Activated CD4-positive, alpha-beta memory T cell treated with anti-CD3 and anti-CD28 coated beads for 36 hours (primary cell): ENCODE measurements around the gene NRP1. TPM values are rescaled to one million over a fixed set of nuclear protein-coding genes. Genes with fewer than 3 reads are reported as not detected.
A peak's percentile ranks its signal among the peaks of the same experiment; 100 is the strongest.
"Not testable (repeated sequence)": the region's sequence is repeated elsewhere in the genome, so short reads cannot be mapped to it uniquely, and the experiment has no call there.

ENCODE experiments used
- CTCF ChIA-PET: fragments of 350-600 bp; sonication (Branson Sonifier 250); formaldehyde crosslinking; loops from one replicate; lab custom pipeline; 2021; ENCODE audit warnings: antibody characterized with exemption, inconsistent platforms; lab: Charles Lee
- POLR2A ChIA-PET: fragments of 350-600 bp; sonication (Branson Sonifier 250); formaldehyde crosslinking; loops from one replicate; lab custom pipeline; 2021; ENCODE audit warnings: antibody characterized with exemption; lab: Charles Lee
- DNase-seq: peaks from one replicate; pipeline ENCODE4 v3.0.0-alpha.2; 2020
- H3K27ac Mint-ChIP-seq: one replicate; pipeline ENCODE4 v1.8.0; 2021; ENCODE audit warnings: mixed read lengths
- H3K27me3 Mint-ChIP-seq: one replicate; pipeline ENCODE4 v1.8.0; 2021; ENCODE audit warnings: mixed read lengths
- H3K36me3 Mint-ChIP-seq: one replicate; pipeline ENCODE4 v1.8.0; 2021; ENCODE audit warnings: mixed read lengths
- H3K4me1 Mint-ChIP-seq: one replicate; pipeline ENCODE4 v1.8.0; 2021; ENCODE audit warnings: low read depth, mixed read lengths
- H3K4me3 Mint-ChIP-seq: one replicate; pipeline ENCODE4 v1.8.0; 2021; ENCODE audit warnings: mild to moderate bottlenecking, mixed read lengths
- H3K9me3 Mint-ChIP-seq: one replicate; pipeline ENCODE4 v1.8.0; 2021; ENCODE audit warnings: mixed read lengths
- intact Hi-C: fragments of 100-400 bp; cut with micrococcal nuclease; formaldehyde crosslinking; loops from one replicate; pipeline ENCODE4 v1.15.1; 2023
- total RNA-seq, 2 experiments: library from RNA; stranded (reverse); gene quantifications; one replicate each; pipeline ENCODE4 v1.2.3, GENCODE V29; 2021

Gene NRP1
- 1 to 10 TPM; 1.5 to 1.6 TPM for total RNA-seq

DNA sequence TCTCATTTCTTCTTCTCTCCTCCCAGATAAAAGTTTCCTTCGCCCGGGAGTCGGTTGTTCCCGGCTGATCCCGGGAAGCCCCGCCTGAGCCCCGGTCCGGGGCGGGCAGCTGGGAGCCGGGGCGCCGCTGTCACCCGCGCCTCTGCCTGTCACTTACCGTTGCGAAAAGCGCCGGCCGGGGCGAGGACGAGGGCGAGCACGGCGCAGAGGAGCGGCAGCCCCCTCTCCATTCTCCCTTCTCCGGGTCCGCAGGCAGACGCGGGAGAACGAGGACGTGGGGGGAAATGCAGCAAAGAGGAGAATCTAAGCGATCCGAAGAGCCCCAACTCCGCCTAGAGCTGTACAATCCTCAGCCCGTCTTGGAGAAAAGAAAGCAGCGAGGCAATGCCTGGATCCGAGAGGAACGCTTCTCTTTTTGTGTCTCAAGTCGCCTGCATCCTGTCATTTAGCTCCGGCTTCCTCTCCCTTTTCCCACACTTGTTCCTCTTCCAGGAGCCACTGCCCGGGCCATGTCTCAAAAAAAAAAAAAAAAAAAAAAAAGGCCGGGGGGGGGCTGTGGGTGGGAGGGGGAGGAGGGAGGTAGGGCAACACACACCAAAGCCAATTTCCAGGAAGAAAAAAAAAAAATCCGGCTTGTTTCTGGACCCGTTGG is at the start of gene NRP1:
Gene NRP1 (minus strand): TSS at position 515 of the 652 bp plus-strand sequence. CDS start 285 bp downstream, at position 230.
- H3K9me3 Mint-ChIP-seq = no peaks in the 10 kb centered on the region
- H3K4me3 Mint-ChIP-seq = peak within 1 kb of the TSS; percentile 74
- CTCF ChIA-PET = interaction anchor here (0.6 to 3.5 kb wide), 11 partner anchors 11 to 1304 kb away, joined by 3 to 24 read pairs (median 3); no protein-coding TSS in a partner anchor
- H3K4me1 Mint-ChIP-seq = peaks cover 27% of the 10 kb centered on the region
- POLR2A ChIA-PET = interaction anchor here (1.5 kb wide), 1 partner anchor 31 kb away, joined by 3 read pairs; no protein-coding TSS in a partner anchor
- H3K27me3 Mint-ChIP-seq = peaks cover 63% of the 10 kb centered on the region
- intact Hi-C loops = loop anchor here (5.0 to 10.0 kb wide), 5 partner anchors 67 to 791 kb away; no protein-coding TSS in a partner anchor
- DNase-seq = peak; percentile 15
- peak within 1 kb of the TSS; percentile 13 for H3K27ac Mint-ChIP-seq
- no peaks in the 10 kb centered on the region for H3K36me3 Mint-ChIP-seq

DNA sequence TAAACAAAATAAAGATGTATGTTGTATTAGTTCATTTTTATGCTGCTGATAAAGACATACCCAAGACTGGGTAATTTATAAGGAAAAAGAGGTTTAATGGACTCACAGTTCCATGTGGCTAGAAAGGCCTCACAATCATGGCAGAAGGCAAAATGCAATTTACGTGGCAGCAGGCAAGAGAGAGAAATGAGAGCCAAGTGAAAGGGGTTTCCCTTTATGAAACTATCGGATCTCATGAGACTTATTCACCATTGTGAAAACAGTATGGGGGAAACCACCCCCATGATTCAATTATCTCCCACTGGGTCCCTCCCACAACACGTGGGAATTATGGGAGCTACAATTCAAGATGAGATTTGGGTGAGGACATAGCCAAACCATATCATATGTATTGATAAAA is 49.7 kb upstream of the NRP1 start:
- not testable (repeated sequence) for H3K9me3 Mint-ChIP-seq

DNA sequence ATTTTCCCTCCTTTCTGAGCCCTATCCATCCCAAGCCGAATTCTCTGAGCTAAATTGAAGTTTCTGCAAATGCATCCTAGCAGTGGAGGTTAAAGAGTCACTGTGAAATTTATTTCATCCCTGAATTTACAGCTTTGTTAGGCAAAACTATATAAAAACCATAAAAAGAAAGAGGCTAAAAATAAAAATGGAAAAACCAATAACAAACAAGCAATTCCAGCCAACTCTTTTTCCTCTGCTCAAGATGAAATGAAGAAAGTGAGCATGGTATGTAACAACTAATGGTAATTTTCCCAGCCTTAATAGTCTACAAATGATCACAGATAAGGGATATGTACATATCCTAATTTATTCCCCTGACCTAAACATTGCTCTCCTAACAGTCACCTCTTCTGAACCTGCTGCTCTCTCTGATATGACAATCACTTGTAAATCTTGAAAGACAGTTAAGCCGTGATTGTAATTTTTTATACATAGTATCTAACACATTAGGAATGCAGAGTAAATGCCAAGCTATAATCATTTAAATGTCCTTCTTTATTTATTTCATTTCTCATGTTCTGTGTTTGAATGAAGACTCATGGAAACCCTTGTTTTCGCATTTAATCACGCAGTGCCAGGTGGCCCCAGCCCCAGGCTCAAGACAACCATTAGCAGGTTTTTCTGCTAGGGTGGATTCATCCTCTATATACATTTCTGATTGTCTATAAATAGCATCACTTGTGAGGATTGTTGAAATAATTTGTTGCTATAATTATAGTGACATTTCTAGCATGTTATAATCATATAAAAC is 48.6 kb upstream of the NRP1 start:
- H3K4me3 Mint-ChIP-seq = no peak overlapping the region
- DNase-seq = no peak
- ChIA-PET POLR2A (no interaction called here), CTCF (interaction anchor here (1.0 kb wide), 1 partner anchor 190 kb away, joined by 3 read pairs; no protein-coding TSS in a partner anchor)
- H3K36me3 Mint-ChIP-seq = no peaks in the 10 kb centered on the region
- peaks cover 18% of the 10 kb centered on the region for H3K27me3 Mint-ChIP-seq
- H3K4me1 Mint-ChIP-seq = peaks cover 3% of the 10 kb centered on the region
- no peaks in the 10 kb centered on the region for H3K9me3 Mint-ChIP-seq
- intact Hi-C loops = no loop called here
- H3K27ac Mint-ChIP-seq = no peak overlapping the region

More for the DNA sequence above, 49.7 kb upstream of the NRP1 start:
- H3K4me1 Mint-ChIP-seq, POLR2A ChIA-PET, DNase-seq, H3K27ac Mint-ChIP-seq, intact Hi-C loops, H3K36me3 Mint-ChIP-seq, CTCF ChIA-PET, H3K4me3 Mint-ChIP-seq: not testable (repeated sequence)
- peaks cover 25% of the 10 kb centered on the region for H3K27me3 Mint-ChIP-seq

DNA sequence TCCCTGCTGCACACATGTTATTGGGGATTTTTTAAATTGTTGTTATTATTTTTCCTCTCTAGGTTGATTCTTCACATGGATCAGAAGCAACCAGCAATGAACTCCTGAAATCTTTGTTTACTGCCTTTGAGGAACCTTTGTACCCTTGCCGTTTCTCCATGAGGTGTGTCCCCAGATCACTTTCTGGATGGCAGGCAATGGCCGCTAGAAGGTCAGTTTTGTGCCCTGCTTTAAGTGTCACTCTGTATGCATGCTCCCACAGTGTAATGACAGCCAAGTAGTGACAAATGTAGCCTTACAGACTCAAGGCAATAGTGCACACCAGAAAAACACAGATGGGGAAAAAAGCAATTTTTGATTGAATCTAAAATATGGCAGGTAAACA is 47.7 kb upstream of the NRP1 start:
- H3K4me3 Mint-ChIP-seq = no peak overlapping the region
- H3K27ac Mint-ChIP-seq = no peak overlapping the region
- H3K9me3 Mint-ChIP-seq = no peaks in the 10 kb centered on the region
- no peak for DNase-seq
- H3K4me1 Mint-ChIP-seq = peaks cover 12% of the 10 kb centered on the region
- intact Hi-C loops = no loop called here
- ChIA-PET CTCF (interaction anchor here (1.0 kb wide), 1 partner anchor 189 kb away, joined by 3 read pairs; no protein-coding TSS in a partner anchor), POLR2A (no interaction called here)
- no peaks in the 10 kb centered on the region for H3K36me3 Mint-ChIP-seq
- H3K27me3 Mint-ChIP-seq = peaks cover 14% of the 10 kb centered on the region

DNA sequence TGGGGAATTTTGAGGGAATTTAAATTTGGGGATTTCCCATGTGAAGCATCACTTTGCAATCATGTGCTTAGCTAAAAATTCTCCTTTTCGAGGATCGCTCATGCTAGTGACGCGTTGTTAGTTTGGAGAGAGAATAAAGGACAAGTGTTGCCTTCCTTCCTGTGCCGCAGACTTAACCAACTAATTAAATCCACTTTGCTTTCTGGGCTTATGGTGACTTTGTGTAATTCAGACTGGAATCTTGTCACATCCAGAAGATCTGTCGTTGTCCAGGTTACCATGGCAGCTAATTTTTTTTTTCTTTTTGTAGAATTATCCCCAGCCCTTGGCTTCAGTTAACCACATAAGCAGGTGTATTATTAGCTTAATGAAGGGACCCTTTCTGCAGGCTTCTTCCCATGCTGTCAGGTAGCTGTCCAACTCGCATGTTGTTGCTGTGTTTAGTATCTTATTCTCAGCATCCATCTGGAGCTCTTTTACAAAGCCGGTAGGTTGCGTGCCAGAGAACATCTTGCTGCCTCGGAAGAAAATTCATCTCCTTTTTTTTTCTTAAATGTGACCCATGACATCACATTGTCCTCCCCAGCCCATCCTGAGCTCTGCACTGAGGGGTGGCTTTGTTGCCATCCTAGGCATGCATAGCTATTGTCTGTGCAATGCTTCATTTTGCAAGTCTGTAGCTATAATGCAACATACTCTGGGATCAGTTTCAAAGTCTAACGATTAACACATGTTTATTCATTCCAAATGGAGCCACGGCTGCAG is 47.2 kb upstream of the NRP1 start:
- H3K4me3 Mint-ChIP-seq = no peak overlapping the region
- no peak overlapping the region for H3K27ac Mint-ChIP-seq
- ChIA-PET CTCF (interaction anchor here (1.0 kb wide), 1 partner anchor 189 kb away, joined by 3 read pairs; no protein-coding TSS in a partner anchor), POLR2A (no interaction called here)
- intact Hi-C loops = no loop called here
- peaks cover 17% of the 10 kb centered on the region for H3K4me1 Mint-ChIP-seq
- H3K36me3 Mint-ChIP-seq = no peaks in the 10 kb centered on the region
- H3K27me3 Mint-ChIP-seq = peaks cover 14% of the 10 kb centered on the region
- no peaks in the 10 kb centered on the region for H3K9me3 Mint-ChIP-seq
- DNase-seq = no peak

DNA sequence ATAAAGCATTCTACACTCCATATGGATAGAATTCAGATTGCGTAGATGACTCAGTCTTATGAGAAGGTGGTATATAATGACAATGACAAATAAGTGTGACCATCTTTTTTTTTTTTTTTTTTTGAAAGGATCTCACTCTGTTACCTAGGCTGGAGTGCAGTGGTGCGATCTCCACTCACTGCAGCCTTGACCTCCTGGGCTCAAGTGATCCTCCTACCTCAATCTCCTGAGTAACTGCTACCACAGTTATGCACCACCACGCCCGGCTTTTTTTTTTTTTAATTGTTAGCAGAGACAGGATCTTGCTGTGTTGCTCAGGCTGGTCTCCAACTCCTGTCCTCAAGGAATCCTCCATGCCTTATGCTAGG is 43.2 kb upstream of the NRP1 start:
- POLR2A ChIA-PET = no interaction called here
- H3K36me3 Mint-ChIP-seq = no peaks in the 10 kb centered on the region
- H3K27me3 Mint-ChIP-seq = peaks cover 15% of the 10 kb centered on the region
- peaks cover 27% of the 10 kb centered on the region for H3K4me1 Mint-ChIP-seq
- DNase-seq = no peak
- no peak overlapping the region for H3K4me3 Mint-ChIP-seq
- intact Hi-C loops = loop anchor here (1.0 to 5.0 kb wide), 4 partner anchors 11 to 903 kb away; no protein-coding TSS in a partner anchor
- H3K27ac Mint-ChIP-seq = no peak overlapping the region
- H3K9me3 Mint-ChIP-seq = no peaks in the 10 kb centered on the region
- CTCF ChIA-PET = interaction anchor here (1.6 kb wide), 1 partner anchor 42 kb away, joined by 3 read pairs; no protein-coding TSS in a partner anchor

DNA sequence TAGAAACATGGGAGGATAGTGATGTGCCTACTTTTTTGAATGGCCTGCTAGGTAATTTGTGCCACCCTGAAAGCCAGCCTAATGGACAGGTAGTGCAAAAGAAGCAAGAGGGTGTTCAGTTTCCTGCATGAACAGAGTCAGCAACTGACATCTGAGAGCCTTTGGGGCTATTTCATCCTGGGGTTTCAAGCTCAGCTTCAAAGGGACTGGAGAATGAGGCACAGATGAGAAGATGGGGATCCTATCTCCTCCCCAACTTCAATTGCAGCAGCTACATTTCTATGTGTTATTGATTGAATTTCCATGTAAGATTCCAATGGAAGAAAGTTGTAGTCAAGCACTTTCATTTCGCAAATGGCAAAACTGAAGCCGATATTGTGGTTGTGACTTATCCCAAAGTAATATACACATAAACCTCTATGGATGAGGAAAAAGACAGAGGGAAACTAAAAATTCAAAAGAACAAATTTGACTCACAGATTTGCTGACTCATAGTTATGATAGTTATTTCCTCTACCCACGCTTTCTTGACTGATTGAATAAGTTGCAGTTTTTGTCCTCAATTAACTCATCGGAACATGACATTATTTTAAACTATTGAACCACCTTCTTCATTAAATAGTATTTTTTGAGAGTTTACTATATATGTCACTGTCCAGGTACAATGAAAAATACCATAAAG is 42.6 kb upstream of the NRP1 start:
- intact Hi-C loops = loop anchor here (1.0 to 5.0 kb wide), 4 partner anchors 11 to 904 kb away; no protein-coding TSS in a partner anchor
- H3K4me3 Mint-ChIP-seq = no peak overlapping the region
- H3K27me3 Mint-ChIP-seq = peaks cover 13% of the 10 kb centered on the region
- no peaks in the 10 kb centered on the region for H3K36me3 Mint-ChIP-seq
- ChIA-PET POLR2A (no interaction called here), CTCF (interaction anchor here (1.6 kb wide), 1 partner anchor 42 kb away, joined by 3 read pairs; no protein-coding TSS in a partner anchor)
- H3K4me1 Mint-ChIP-seq = peaks cover 27% of the 10 kb centered on the region
- no peak overlapping the region for H3K27ac Mint-ChIP-seq
- H3K9me3 Mint-ChIP-seq = no peaks in the 10 kb centered on the region
- no peak for DNase-seq

DNA sequence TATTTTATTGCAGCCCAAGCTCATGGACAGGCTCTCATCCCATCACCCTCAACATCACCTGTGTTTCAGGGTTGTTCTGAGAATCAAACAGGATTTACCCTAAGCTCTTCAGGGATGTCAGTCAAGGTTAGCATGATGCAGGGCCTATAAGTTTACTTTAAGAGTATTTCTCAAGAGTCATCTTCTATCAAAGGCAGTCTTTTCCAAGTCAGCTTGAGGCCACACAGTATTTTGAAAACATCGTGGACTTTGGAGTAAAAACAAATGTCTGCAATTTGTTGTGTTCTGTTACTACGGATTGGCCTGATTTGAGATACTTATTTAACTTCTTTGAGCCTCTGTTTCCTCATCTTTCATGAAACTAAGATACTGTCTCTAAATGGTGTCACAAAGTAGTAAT is 42.0 kb upstream of the NRP1 start:
- Mint-ChIP-seq H3K27ac (no peak overlapping the region), H3K4me3 (no peak overlapping the region), H3K4me1 (peaks cover 27% of the 10 kb centered on the region)

DNA sequence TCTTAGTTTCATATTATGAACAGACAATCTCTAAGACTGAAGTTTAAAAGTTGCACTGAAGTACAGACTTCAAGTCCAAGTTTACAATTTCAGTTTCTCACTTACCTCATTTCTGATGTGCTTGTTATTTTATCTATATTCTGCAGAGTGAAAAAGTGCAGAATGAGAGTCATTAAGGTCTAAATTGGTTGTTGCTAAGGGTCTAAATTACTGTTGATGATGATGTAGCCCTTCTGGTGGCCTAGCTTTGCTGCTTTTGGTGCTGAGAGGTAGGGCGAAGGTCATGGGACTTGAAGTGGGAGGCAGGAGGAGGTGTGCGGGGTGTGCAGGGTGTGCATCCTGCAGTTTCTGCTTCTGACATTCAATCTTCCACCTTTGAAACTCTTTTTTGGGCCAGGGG is 38.8 kb upstream of the NRP1 start:
- POLR2A ChIA-PET = no interaction called here
- Mint-ChIP-seq H3K9me3 (no peaks in the 10 kb centered on the region), H3K27ac (no peak overlapping the region), H3K27me3 (peaks cover 18% of the 10 kb centered on the region), H3K4me3 (no peak overlapping the region), H3K36me3 (no peaks in the 10 kb centered on the region), H3K4me1 (peaks cover 26% of the 10 kb centered on the region)
- DNase-seq = no peak
- CTCF ChIA-PET = no interaction called here
- intact Hi-C loops = no loop called here

More for the DNA sequence above, 42.0 kb upstream of the NRP1 start:
- no peaks in the 10 kb centered on the region for H3K9me3 Mint-ChIP-seq
- no peak for DNase-seq
- intact Hi-C loops = loop anchor here (2.0 to 5.0 kb wide), 3 partner anchors 14 to 904 kb away; no protein-coding TSS in a partner anchor
- H3K27me3 Mint-ChIP-seq = peaks cover 11% of the 10 kb centered on the region
- ChIA-PET CTCF (interaction anchor here (1.6 kb wide), 1 partner anchor 41 kb away, joined by 3 read pairs; no protein-coding TSS in a partner anchor), POLR2A (no interaction called here)
- H3K36me3 Mint-ChIP-seq = no peaks in the 10 kb centered on the region

DNA sequence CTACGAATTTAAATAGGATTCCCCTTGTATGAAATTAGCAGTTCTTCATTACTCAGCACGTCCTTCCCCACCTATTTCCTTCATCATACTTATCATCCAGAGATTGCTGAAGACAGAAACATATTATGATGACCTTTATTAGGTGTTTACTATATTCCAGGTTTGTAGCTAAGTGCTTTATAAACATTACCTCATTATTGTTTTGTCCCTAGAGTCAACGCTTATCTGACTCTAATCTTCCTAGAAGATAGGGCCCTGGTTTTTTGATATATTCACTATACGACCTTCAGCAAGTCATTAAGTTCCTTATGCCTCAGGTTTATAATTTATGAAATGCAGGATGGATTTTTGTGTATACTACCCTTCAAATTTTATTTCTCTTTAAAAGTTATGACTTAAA is 36.8 kb upstream of the NRP1 start:
- CTCF ChIA-PET = no interaction called here
- Mint-ChIP-seq H3K27ac (no peak overlapping the region), H3K4me1 (peaks cover 11% of the 10 kb centered on the region), H3K27me3 (peaks cover 22% of the 10 kb centered on the region), H3K36me3 (no peaks in the 10 kb centered on the region), H3K4me3 (no peak overlapping the region), H3K9me3 (peaks cover under 1% of the 10 kb centered on the region)
- POLR2A ChIA-PET = no interaction called here
- no peak for DNase-seq
- intact Hi-C loops = no loop called here

DNA sequence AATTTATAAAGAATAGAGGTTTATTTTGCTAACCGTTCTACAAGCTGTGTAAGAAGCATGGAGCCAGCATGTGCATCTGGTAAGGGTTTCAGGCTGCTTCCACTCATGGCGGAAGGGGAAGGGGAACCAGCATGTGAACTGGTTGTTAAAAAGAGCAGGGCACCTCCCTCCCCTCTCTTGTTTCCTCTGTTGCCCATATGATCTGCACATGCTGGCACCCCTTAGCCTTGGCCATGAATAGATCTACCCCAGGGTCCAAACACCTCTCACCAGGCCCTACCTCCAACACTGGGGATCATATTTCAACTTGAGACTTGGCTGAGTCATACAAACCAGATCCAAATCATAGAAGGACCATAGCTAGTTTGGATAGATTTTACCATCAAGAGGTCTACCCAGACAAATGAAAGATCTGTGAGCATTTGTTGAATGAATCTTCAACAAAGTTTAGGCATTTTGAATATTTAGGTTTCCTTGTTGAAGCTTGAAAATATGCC is 36.0 kb upstream of the NRP1 start:
- Mint-ChIP-seq H3K4me1 (peaks cover 14% of the 10 kb centered on the region), H3K27me3 (peaks cover 22% of the 10 kb centered on the region), H3K4me3 (no peak overlapping the region), H3K36me3 (no peaks in the 10 kb centered on the region), H3K27ac (no peak overlapping the region), H3K9me3 (peaks cover 4% of the 10 kb centered on the region)
- no peak for DNase-seq
- CTCF ChIA-PET = no interaction called here
- intact Hi-C loops = no loop called here
- POLR2A ChIA-PET = no interaction called here
